Hindlimb muscle (tissue), 1 donor: ENCODE measurements around the gene RNF32. TPM values are rescaled to one million over a fixed set of nuclear protein-coding genes. Genes with fewer than 3 reads are reported as not detected.
"Not testable (repeated sequence)": the region's sequence is repeated elsewhere in the genome, so short reads cannot be mapped to it uniquely, and the experiment has no call there.

Source experiments
- DNase-seq: peaks from one replicate; pipeline ENCODE4 v3.0.0-alpha.2; 2013
- polyA plus RNA-seq: library from polyadenylated mRNA; unstranded; fragments of 120-200 nt; gene quantifications from one replicate; pipeline ENCODE4 v1.2.1, GENCODE V29; 2013; ENCODE audit not compliant: insufficient read length

RNF32 gene
- polyA plus RNA-seq, 1 donor = 1.8 TPM

DNA sequence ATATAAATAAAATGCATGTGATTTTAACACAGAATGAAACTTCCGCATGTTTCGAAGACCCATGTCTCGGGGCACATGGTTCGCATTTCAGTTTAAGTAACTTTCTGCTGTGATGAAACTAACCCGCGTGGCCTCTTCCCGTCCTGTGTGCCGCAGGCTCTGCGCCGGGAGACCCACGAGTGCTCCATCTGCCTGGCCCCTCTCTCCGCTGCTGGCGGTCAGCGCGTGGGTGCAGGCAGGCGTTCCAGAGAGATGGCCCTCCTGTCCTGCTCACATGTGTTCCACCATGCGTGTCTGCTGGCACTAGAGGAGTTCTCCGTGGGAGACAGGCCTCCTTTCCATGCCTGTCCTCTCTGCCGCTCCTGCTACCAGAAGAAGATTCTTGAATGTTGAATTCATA is 35.7 kb downstream of the RNF32 start:
- no peak for DNase-seq

- DNase-seq = no peak
Observed at GRCh38 chr7:156677374-156678054, 36.9 kb downstream of the RNF32 start.

DNA sequence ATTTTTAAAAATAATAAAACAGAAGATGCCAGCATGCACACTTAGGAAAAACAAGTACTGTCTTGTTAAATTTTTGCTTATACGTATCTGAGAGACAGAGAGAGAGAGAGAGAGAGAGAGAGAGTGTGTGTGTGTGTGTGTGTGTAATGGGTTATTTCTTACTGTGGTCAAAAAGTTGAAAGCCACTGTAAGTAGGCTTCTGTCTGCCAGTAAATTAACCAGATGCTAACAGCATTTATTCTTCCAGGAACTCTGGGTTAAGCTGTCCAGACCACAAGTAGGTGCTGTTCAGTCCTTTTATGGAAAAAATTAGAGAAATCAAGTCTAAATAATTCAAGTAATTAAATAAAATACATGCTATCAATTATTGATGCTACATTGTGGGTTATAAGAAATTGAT is 39.7 kb downstream of the RNF32 start:
- no peak for DNase-seq

GRCh38 chr7:156682928-156683327 is 42.4 kb downstream of the RNF32 start:
- no peak for DNase-seq

- DNase-seq = no peak
Observed at GRCh38 chr7:156684251-156684650, 43.7 kb downstream of the RNF32 start.

GRCh38 chr7:156684661-156685060 is 44.1 kb downstream of the RNF32 start:
- no peak for DNase-seq

GRCh38 chr7:156691764-156692163 is 51.2 kb downstream of the RNF32 start:
- DNase-seq = no peak

GRCh38 chr7:156692849-156693248 is 52.3 kb downstream of the RNF32 start:
- DNase-seq = no peak

- DNase-seq = no peak
Observed at GRCh38 chr7:156693627-156694026, 53.1 kb downstream of the RNF32 start.

GRCh38 chr7:156697283-156697682 is 56.7 kb downstream of the RNF32 start:
- DNase-seq = not testable (repeated sequence)

GRCh38 chr7:156698512-156698911 is 57.9 kb downstream of the RNF32 start:
- not testable (repeated sequence) for DNase-seq

DNA sequence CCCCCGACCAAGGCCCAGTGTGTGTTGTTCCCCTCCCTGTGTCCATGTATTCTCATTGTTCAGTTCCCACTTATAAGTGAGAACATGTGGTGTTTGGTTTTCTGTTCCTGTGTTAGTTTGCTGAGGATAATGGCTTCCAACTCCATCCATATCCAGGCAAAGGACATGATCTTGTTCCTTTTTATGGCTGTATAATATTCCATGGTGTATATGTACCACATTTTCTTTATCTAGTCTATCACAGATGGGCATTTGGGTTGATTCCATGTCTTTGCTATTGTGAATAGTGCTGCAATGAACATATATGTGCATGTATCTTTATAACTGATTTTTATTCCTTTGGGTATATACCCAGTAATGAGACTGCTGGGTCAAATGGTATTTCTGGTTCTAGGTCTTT is 61.2 kb downstream of the RNF32 start:
- DNase-seq = not testable (repeated sequence)

- DNase-seq = no peak
Observed at GRCh38 chr7:156702399-156702798, 61.8 kb downstream of the RNF32 start.

DNA sequence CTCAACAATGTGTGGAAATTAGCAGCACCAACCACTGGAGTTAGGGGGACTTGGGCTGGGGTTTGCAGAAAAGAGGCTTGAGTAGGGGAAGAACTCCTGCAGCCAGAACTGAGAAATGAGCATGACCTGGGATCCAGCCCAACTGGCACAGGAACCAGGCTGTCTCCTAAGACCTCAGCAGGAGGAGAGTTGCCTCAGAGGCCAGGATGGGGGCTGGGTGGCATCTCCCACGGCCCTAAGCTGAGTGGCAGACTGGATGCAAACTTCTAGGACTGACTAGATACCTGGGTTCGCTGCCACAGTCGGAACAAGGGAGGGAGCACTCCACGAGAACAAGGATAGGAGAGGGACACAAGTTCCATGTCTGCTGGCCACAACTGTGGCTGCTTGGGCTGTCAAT is 62.6 kb downstream of the RNF32 start:
- no peak for DNase-seq

DNA sequence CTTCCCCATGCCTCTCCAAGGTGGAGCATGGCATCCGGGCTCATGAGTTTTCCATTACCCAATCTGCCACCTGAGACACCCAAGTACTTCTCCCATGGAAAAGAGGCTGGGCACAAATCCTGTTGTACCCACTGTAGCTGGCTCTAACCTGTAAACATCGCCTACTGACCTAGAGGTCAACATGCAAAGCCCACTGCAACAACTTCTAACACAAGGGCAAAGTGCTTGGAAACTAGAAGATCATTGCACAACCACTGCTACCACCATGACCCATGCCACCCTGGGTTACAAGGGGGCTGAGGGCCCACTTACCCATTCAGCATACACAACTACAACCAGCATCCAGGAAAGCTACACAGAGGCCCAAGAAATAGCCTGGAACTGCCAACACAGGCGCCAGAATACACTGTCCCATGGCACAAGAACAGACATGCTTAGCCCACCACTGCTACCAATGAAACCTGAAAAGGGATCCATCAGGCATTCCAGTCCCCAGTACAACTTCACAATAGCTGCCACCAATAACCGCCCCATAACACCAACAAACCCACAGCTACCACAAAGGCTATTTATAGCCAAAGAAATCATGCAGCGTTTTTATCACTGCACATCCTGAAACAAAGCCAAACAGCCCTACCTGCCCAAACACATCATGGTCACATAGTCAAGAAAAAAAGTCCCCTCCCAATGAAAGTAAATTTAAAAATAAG is 63.4 kb downstream of the RNF32 start:
- DNase-seq = no peak

DNA sequence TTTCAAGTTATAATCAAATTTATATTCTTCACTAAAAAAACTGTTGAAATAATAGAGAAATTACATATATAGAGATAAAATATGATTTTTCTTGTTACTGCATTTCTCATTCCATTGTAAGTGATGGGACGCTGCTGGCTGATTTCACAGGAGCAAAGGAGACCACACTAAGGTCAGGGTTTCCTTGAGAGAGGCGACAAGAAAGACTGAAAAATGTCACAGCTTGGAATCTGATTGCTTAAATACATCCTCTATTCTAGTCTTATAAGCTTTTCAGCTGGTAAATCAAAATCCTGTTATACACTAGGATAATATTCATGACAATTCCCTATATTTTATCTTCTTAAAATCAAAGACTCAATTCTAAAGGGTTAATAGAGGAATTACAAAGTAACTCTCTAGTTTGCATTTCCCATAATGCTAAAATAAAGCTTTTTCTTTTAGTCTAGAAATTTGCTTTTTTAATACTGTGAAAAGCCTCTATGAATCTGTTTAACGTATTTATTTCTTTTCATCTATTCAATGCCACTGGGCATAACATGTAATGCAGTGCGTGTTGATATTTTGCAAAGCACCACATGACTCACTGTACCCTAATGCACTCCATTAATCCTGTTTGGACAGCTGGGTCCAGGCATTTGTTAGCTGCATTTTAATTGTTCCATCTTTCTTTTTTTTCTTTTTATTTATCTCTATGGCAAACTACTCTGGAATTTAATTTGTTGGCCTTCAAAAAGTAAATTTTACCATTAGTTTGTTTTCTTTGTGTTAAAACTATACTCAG is 81.7 kb downstream of the RNF32 start:
- DNase-seq = no peak

- no peak for DNase-seq
Observed at GRCh38 chr7:156725073-156725472, 84.5 kb downstream of the RNF32 start.

- no peak for DNase-seq
Observed at GRCh38 chr7:156725936-156726335, 85.4 kb downstream of the RNF32 start.
